ENCODE data around the gene C14orf132.
A peak's percentile ranks its signal among the peaks of the same experiment; 100 is the strongest.

Gene C14orf132

DNA sequence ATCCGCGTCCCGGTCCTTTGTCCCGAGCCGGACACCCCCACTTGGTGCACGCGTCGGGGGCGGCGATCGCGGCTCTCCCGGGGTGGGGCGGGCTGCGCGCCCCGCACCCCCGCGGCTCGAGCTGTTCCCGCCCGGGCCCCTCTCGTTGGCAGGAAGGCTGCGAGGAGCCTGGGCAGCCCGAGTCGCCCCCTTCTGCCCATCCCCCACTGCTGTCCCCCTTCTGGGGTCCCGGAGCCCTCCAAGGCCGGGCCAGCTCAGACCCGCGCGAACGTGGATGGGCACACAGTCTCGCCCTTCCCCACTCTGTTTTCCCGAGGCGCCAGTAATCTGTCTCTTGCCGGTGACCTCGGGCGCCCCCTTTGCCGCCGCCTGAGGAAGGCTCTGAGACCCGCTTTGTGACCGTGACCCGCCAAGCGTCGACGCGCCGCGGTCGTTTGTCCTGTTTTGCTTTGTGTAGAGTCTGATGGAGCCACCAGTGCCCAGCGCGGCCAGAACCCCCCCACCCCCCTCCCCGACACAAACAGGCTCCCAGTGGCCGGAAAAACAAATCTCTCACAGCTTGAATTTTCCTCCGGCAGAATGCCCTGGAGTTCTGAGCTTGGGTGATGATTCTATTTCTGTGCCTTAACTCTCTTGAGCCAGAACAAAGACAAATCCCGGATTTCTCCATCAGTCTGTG is 610 bp downstream of the C14orf132 start:
- peak; percentile 28 for DNase-seq (ENCODE audit: low read depth)
- TF ChIP-seq, protein P1, sequence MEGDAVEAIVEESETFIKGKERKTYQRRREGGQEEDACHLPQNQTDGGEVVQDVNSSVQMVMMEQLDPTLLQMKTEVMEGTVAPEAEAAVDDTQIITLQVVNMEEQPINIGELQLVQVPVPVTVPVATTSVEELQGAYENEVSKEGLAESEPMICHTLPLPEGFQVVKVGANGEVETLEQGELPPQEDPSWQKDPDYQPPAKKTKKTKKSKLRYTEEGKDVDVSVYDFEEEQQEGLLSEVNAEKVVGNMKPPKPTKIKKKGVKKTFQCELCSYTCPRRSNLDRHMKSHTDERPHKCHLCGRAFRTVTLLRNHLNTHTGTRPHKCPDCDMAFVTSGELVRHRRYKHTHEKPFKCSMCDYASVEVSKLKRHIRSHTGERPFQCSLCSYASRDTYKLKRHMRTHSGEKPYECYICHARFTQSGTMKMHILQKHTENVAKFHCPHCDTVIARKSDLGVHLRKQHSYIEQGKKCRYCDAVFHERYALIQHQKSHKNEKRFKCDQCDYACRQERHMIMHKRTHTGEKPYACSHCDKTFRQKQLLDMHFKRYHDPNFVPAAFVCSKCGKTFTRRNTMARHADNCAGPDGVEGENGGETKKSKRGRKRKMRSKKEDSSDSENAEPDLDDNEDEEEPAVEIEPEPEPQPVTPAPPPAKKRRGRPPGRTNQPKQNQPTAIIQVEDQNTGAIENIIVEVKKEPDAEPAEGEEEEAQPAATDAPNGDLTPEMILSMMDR (IDR thresholded peaks at IDR 0.05; ENCODE audit: low read length, missing control alignments), result no peak
- peak overlapping the region; percentile 61 for H3K4me3 ChIP-seq (replicated peaks; ENCODE audit: low read depth, low read length)

- no peak overlapping the region for H3K4me3 ChIP-seq (replicated peaks; ENCODE audit: low read depth, low read length)
- peak; percentile 13 for DNase-seq (ENCODE audit: low read depth)
- TF ChIP-seq, protein P1 (IDR thresholded peaks at IDR 0.05; ENCODE audit: low read length, missing control alignments), result no peak
These were observed 1.7 kb downstream of the C14orf132 start for GRCh38 chr14:96040828-96041371.

- TF ChIP-seq, protein P1 (IDR thresholded peaks at IDR 0.05; ENCODE audit: low read length, missing control alignments), result no peak
- DNase-seq (ENCODE audit: low read depth), result peak; percentile 18
- no peak overlapping the region for H3K4me3 ChIP-seq (replicated peaks; ENCODE audit: low read depth, low read length)
These were observed 3.2 kb downstream of the C14orf132 start for GRCh38 chr14:96042248-96042930.

GRCh38 chr14:96046630-96047029 is 7.5 kb downstream of the C14orf132 start:
- H3K4me3 ChIP-seq (replicated peaks; ENCODE audit: low read depth, low read length), result no peak overlapping the region
- DNase-seq (ENCODE audit: low read depth), result no peak
- TF ChIP-seq, protein P1 (IDR thresholded peaks at IDR 0.05; ENCODE audit: low read length, missing control alignments), result no peak

DNA sequence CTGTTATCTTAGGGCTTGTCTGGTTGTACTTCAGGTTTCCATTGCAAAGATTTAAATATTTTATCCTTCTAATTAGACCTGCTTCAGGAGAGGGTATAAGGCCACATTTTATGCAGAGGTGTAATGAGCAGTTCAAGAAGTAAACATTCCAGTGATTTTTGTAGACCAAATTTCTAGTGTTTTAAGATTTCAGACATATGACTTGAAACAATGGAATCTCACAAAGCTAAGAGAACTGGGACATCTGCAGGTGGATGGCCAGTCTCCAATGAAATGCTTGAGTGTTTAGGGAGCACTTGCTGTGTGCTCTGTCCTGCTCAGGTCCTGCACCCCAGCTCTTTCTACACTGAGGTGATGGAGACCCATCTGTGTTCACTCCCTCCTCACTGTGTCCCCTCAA is 7.9 kb downstream of the C14orf132 start:
- TF ChIP-seq, protein P1 (IDR thresholded peaks at IDR 0.05; ENCODE audit: low read length, missing control alignments), result no peak

DNA sequence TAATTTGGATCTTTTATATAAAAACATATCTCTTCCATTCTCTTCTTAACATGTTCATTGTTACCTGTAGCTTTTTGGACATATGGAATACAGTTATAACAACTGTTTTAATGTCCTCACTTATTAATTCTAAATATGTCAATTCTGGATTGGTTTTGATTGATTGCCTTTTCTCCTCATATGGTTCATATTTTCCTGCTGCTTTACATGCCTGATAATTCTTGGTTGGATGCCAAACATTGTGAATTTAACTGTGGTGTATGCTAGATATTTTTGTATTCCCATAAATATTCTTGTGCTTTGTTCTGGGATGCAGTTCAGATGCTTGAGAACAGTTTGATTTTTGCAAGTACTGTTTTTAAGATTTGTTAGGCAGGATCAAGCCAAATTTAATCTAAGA is 10.8 kb downstream of the C14orf132 start:
- TF ChIP-seq, protein P1 (IDR thresholded peaks at IDR 0.05; ENCODE audit: low read length, missing control alignments), result no peak
- no peak overlapping the region for H3K4me3 ChIP-seq (replicated peaks; ENCODE audit: low read depth, low read length)
- no peak for DNase-seq (ENCODE audit: low read depth)

More for the DNA sequence above, 7.9 kb downstream of the C14orf132 start:
- no peak for DNase-seq (ENCODE audit: low read depth)
- no peak overlapping the region for H3K4me3 ChIP-seq (replicated peaks; ENCODE audit: low read depth, low read length)
